IMR-90 (cell line): ENCODE results near the gene SOCS3. TPM values are rescaled to one million over a fixed set of nuclear protein-coding genes. Genes with fewer than 3 reads are reported as not detected.

Source experiments
- FOS ChIP-seq: fragments of 150-350 bp; IDR thresholded peaks from 2 replicates; pipeline ENCODE4 v1.6.1; 2016; ENCODE audit warnings: low read depth, low read length
- MAZ ChIP-seq: IDR thresholded peaks from 2 replicates; pipeline ENCODE4 v1.6.1; 2012; ENCODE audit warnings: low read depth, mild to moderate bottlenecking, low read length, improper control_type of control experiment, moderate library complexity, borderline replicate concordance
- NFE2L2 ChIP-seq: fragments of 150-350 bp; IDR thresholded peaks from 2 replicates; pipeline ENCODE4 v1.6.1; 2016; ENCODE audit warnings: low read depth, mild to moderate bottlenecking, low read length
- polyA plus RNA-seq, 3 experiments: library from polyadenylated mRNA; depleted of rRNA; stranded (reverse); fragments of >200 nt; gene quantifications; 2 replicates each; pipeline ENCODE4 v1.2.3, GENCODE V29; 2012; ENCODE audit warnings: low replicate concordance in 1 of 3
- total RNA-seq: library from RNA; depleted of rRNA; stranded (reverse); fragments of >200 nt; gene quantifications from 2 replicates; pipeline ENCODE4 v1.2.3, GENCODE V29; 2012

SOCS3 gene
- total and polyA plus RNA-seq, 2 of the 4 experiments (the other 2 are of a cell fraction), result 19.2 to 19.9 TPM

DNA sequence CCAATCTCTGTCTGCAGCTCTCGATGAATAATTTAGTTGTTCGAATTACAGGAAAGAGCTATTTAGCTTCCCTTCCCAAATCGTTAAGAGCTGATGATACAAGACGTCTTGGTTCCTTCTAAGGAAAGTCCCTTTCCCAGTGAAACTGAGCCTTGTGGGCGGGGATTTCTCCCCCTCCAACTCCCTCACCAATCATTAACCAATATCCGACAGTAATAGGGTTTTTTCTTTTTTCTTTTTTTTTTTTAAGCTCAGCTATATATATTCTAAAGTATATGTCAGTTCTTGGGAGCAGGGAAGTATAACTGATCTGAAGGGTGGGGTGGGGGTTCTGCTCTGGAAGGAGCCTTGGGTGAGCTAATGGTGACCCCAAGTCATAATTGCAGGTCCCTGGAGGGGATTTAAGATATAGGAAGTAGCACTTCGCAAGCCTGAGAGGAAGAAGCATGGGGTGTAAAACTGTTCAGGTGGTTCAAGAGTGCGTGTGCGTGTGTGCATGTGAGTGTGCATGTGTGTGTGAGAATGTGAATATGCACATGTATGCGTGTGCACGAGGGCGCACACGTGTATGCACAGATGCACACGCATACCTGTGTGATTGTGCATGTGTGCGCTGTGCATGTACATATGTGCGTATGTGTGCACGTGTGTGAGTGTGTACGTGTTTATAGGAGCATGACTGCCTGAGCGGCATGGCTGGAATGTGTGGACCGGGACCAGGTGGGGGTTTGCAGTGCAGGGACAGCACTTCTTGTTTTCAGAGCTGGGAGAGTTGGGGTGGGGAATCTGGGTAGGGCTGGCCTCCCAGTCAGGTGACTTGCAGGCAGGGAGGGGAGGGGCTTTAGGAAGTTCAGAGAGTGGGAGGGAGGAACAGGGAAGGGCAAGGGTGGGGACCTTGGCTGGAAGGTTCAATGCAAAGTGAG lies 42.7 kb downstream of the SOCS3 start (continued):
- TF ChIP-seq FOS (no peak), MAZ (no peak), NFE2L2 (no peak)
